Keratinocyte (primary cell): Measurements from ENCODE around the gene GDF2. TPM values are rescaled to one million over a fixed set of nuclear protein-coding genes. Genes with fewer than 3 reads are reported as not detected.

ENCODE experiments used
- DNase-seq: peaks from one replicate; pipeline ENCODE4 v3.0.0-alpha.2; 2011; ENCODE audit warnings: low read depth, missing footprints, low spot score
- FAIRE-seq: peaks from 2 replicates; lab custom pipeline; 2011; peaks lifted over from hg19 to GRCh38; lab: Jason Lieb, UNC
- H2AFZ ChIP-seq: 2 replicates; pipeline ENCODE4 v1.6.0; 2012; ENCODE audit warnings: low read length, control low read depth, inconsistent platforms; ENCODE audit not compliant: control insufficient read depth
- H3K27ac ChIP-seq: 2 replicates; pipeline ENCODE4 v1.5.1; 2011; ENCODE audit warnings: low read length; ENCODE audit not compliant: control insufficient read depth, insufficient read depth
- H3K27me3 ChIP-seq: 3 replicates; pipeline ENCODE4 v1.6.0; 2011; ENCODE audit warnings: low read length; ENCODE audit not compliant: control insufficient read depth, insufficient read depth; ENCODE audit errors: extremely low read depth
- H3K36me3 ChIP-seq, 2 experiments: 2 replicates in 1 of 2; 3 replicates in 1 of 2; pipeline ENCODE4 v1.5.1; 2011; ENCODE audit warnings: low read length in 2 of 2, mild to moderate bottlenecking in 1 of 2; ENCODE audit not compliant: control insufficient read depth in 2 of 2, insufficient read depth in 2 of 2; ENCODE audit errors: extremely low read depth in 1 of 2
- H3K4me1 ChIP-seq: 3 replicates; pipeline ENCODE4 v1.5.1; 2011; ENCODE audit warnings: low read length; ENCODE audit not compliant: control insufficient read depth, insufficient read depth; ENCODE audit errors: extremely low read depth
- H3K4me2 ChIP-seq: 3 replicates; pipeline ENCODE4 v1.6.0; 2011; ENCODE audit warnings: low read depth, low read length; ENCODE audit not compliant: control insufficient read depth, insufficient read depth; ENCODE audit errors: extremely low read depth
- H3K4me3 ChIP-seq, 3 experiments: fragments of 200-600 bp in 1 of 3; sonication (generic) in 1 of 3; 2 replicates in 2 of 3; 3 replicates in 1 of 3; pipeline ENCODE4 v1.5.1; 2011 to 2016; ENCODE audit warnings: low read length in 3 of 3, mild to moderate bottlenecking in 3 of 3, control low read depth in 2 of 3, inconsistent platforms in 1 of 3, low read depth in 1 of 3, mixed read lengths in 1 of 3, mixed run types in 1 of 3, moderate library complexity in 1 of 3; ENCODE audit not compliant: control insufficient read depth in 2 of 3, insufficient read depth in 2 of 3; ENCODE audit errors: extremely low read depth in 1 of 3
- H3K79me2 ChIP-seq: 2 replicates; pipeline ENCODE4 v1.6.0; 2012; ENCODE audit warnings: low read length; ENCODE audit not compliant: control insufficient read depth, insufficient read depth
- H3K9ac ChIP-seq: 3 replicates; pipeline ENCODE4 v1.6.0; 2011; ENCODE audit warnings: low read length; ENCODE audit not compliant: control insufficient read depth, insufficient read depth; ENCODE audit errors: extremely low read depth
- H3K9me1 ChIP-seq: 3 replicates; pipeline ENCODE4 v1.6.0; 2011; ENCODE audit warnings: low read length; ENCODE audit not compliant: control insufficient read depth, insufficient read depth; ENCODE audit errors: extremely low read depth
- H3K9me3 ChIP-seq: 2 replicates; pipeline ENCODE4 v1.5.1; 2012; ENCODE audit warnings: low read depth, low read length; ENCODE audit not compliant: control insufficient read depth
- H4K20me1 ChIP-seq: 3 replicates; pipeline ENCODE4 v1.6.0; 2011; ENCODE audit warnings: low read length; ENCODE audit not compliant: control insufficient read depth, insufficient read depth; ENCODE audit errors: extremely low read depth
- CTCF ChIP-seq, 3 experiments: IDR thresholded peaks in 1 of 3; conservative IDR thresholded peaks in 1 of 3; optimal IDR thresholded peaks in 1 of 3; 2 replicates in 2 of 3; 3 replicates in 1 of 3; pipeline versions ENCODE3 to v1.5.1; 2011; ENCODE audit warnings: low read length in 3 of 3, mild to moderate bottlenecking in 3 of 3, moderate library complexity in 2 of 3, control low read depth in 1 of 3, inconsistent platforms in 1 of 3; ENCODE audit not compliant: insufficient read depth in 2 of 3; ENCODE audit errors: extremely low read depth in 1 of 3
- EZH2 ChIP-seq: IDR thresholded peaks from one replicate; pipeline ENCODE4 v1.6.1; 2012; ENCODE audit warnings: inconsistent platforms, mild to moderate bottlenecking, low read length, moderate library complexity
- dilution Hi-C: fragments of 300-500 bp; cut with MboI; formaldehyde crosslinking; loops from one replicate; pipeline ENCODE4 v1.7.0; 2020; ENCODE audit warnings: low sequenced_read_pairs; ENCODE audit not compliant: extremely low pct_ligation_motif_present
- polyA plus RNA-seq, 5 experiments: library from polyadenylated mRNA; depleted of rRNA in 3 of 5; stranded (reverse) in 3 of 5; stranded (forward) in 1 of 5; unstranded in 1 of 5; fragments of >200 nt; gene quantifications; 1 replicate in 1 of 5; 2 replicates in 3 of 5; 3 replicates in 1 of 5; pipeline versions ENCODE4 v1.2.1 to v1.2.3, GENCODE V29; 2011 to 2012; ENCODE audit warnings: missing spikeins in 2 of 5, low read depth in 1 of 5, low replicate concordance in 1 of 5

Gene GDF2
- polyA plus RNA-seq, 1 donor (not counting 4 experiments of a cell fraction or from before 2014, with no cell fraction given): not detected

- Histone ChIP-seq H2AFZ (no peak overlapping the region), H3K36me3 (no peaks in the 10 kb centered on the region), H3K9ac (no peak overlapping the region), H3K27ac (no peak overlapping the region), H3K4me3 (no peak overlapping the region), H3K9me1 (no peaks in the 10 kb centered on the region), H3K4me2 (no peak overlapping the region), H3K79me2 (no peaks in the 10 kb centered on the region), H3K4me1 (no peaks in the 10 kb centered on the region), H4K20me1 (no peaks in the 10 kb centered on the region), H3K9me3 (no peaks in the 10 kb centered on the region), H3K27me3 (no peaks in the 10 kb centered on the region)
- dilution Hi-C loops: no loop called here
- FAIRE-seq (no peak), DNase-seq (no peak)
- TF ChIP-seq CTCF (optimal IDR thresholded peaks at IDR 0.05 in 1 of 3, IDR thresholded peaks at IDR 0.05 in 1 of 3, conservative IDR thresholded peaks at IDR 0.05 in 1 of 3; ENCODE audit: extremely low read depth in 1 of 3, insufficient read depth in 2 of 3, low read length in 3 of 3): no peak
- TF ChIP-seq EZH2: no peak
Measured at GRCh38 chr10:47348661-47349470, 26.6 kb downstream of the GDF2 start.

DNA sequence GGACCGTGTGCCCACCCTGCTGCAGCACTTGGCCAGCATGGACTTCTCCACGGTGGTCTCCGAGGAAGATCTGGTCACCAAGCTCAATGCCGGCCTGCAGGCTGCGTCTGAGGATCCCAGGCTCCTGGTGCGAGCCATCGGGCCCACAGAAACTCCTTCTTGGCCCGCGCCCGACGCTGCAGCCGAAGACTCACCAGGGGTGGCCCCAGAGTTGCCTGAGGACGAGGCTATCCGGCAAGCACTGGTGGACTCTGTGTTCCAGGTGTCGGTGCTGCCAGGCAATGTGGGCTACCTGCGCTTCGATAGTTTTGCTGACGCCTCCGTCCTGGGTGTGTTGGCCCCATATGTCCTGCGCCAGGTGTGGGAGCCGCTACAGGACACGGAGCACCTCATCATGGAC is 27.3 kb downstream of the GDF2 start:
- no peak overlapping the region for H3K9ac ChIP-seq
- no peaks in the 10 kb centered on the region for H4K20me1 ChIP-seq
- FAIRE-seq: no peak
- no peak overlapping the region for H2AFZ ChIP-seq
- no peaks in the 10 kb centered on the region for H3K36me3 ChIP-seq
- no peak for DNase-seq
- H3K9me3 ChIP-seq: no peaks in the 10 kb centered on the region
- no peak overlapping the region for H3K4me3 ChIP-seq
- TF ChIP-seq EZH2 (no peak), CTCF (optimal IDR thresholded peaks at IDR 0.05 in 1 of 3, IDR thresholded peaks at IDR 0.05 in 1 of 3, conservative IDR thresholded peaks at IDR 0.05 in 1 of 3; ENCODE audit: extremely low read depth in 1 of 3, insufficient read depth in 2 of 3, low read length in 3 of 3) (no peak)
- H3K4me1 ChIP-seq: no peaks in the 10 kb centered on the region
- no peaks in the 10 kb centered on the region for H3K27me3 ChIP-seq
- no peak overlapping the region for H3K4me2 ChIP-seq
- H3K79me2 ChIP-seq: no peaks in the 10 kb centered on the region
- dilution Hi-C loops: no loop called here
- no peak overlapping the region for H3K27ac ChIP-seq
- no peaks in the 10 kb centered on the region for H3K9me1 ChIP-seq
